HepG2 (cell line): ENCODE results near the gene TARDBP. TPM values are rescaled to one million over a fixed set of nuclear protein-coding genes. Genes with fewer than 3 reads are reported as not detected.
"Not testable (repeated sequence)": the region's sequence is repeated elsewhere in the genome, so short reads cannot be mapped to it uniquely, and the experiment has no call there.

Source experiments
- ATAC-seq: fragments of 200-7000 bp; cut with Tn5 transposase; 3 replicates; pipeline ENCODE4 v1.9.1; 2020; ENCODE audit warnings: mild to moderate bottlenecking, moderate library complexity
- BruUV-seq: library from RNA; stranded (reverse); fragments of 400-500 nt; replicated peaks from 2 replicates; lab custom pipeline; 2021; lab: Mats Ljungman, UMichigan
- CTCF ChIA-PET: fragments of 300-600 bp; formaldehyde crosslinking; extraction: SDS; loops from one replicate; lab custom pipeline; 2021; ENCODE audit warnings: low total read pairs, inconsistent platforms, low intra/inter-chr PET ratio; lab: Yijun Ruan, JAX
- POLR2A ChIA-PET: fragments of 350-600 bp; sonication (Branson Sonifier 250); formaldehyde crosslinking; loops from one replicate; lab custom pipeline; 2020; ENCODE audit warnings: antibody characterized with exemption, inconsistent platforms; lab: Yijun Ruan, JAX
- DNase-seq: peaks from one replicate; pipeline ENCODE4 v3.0.0-alpha.2; 2015; ENCODE audit warnings: low spot score
- FAIRE-seq: peaks from 3 replicates; lab custom pipeline; 2011; peaks lifted over from hg19 to GRCh38; lab: Jason Lieb, UNC
- H2AFZ ChIP-seq: one replicate; pipeline ENCODE4 v1.6.1; 2011; ENCODE audit warnings: low read length, inconsistent platforms
- H3K27ac ChIP-seq: fragments of 300-600 bp; 3 replicates; pipeline ENCODE4 v1.8.0; 2011; ENCODE audit warnings: mixed run types, mild to moderate bottlenecking, mixed read lengths, low read length, inconsistent platforms; ENCODE audit not compliant: insufficient read depth; ENCODE audit errors: extremely low read length
- H3K27me3 ChIP-seq, 2 experiments: fragments of 200-600 bp in 1 of 2; 2 replicates in 1 of 2; 3 replicates in 1 of 2; pipeline versions ENCODE4 v1.6.0 to v1.8.0; 2011; ENCODE audit warnings: low read length in 2 of 2, mild to moderate bottlenecking in 2 of 2, moderate library complexity in 2 of 2, inconsistent platforms in 1 of 2; ENCODE audit not compliant: insufficient read depth in 2 of 2, control insufficient read depth in 1 of 2
- H3K36me3 ChIP-seq, 2 experiments: fragments of 200-600 bp in 1 of 2; replicated peaks in 1 of 2; 2 replicates in 1 of 2; 3 replicates in 1 of 2; pipeline versions ENCODE4 v1.5.1 to v1.8.0; 2011; ENCODE audit warnings: low read length in 2 of 2, inconsistent platforms in 1 of 2; ENCODE audit not compliant: insufficient read depth in 2 of 2, control insufficient read depth in 1 of 2
- H3K4me1 ChIP-seq: 2 replicates; pipeline ENCODE4 v1.5.1; 2012; ENCODE audit warnings: low read length, inconsistent platforms; ENCODE audit not compliant: insufficient read depth
- H3K4me2 ChIP-seq: 2 replicates; pipeline ENCODE4 v1.6.0; 2011; ENCODE audit warnings: low read depth, low read length, inconsistent platforms
- H3K4me3 ChIP-seq, 3 experiments: fragments of 200-600 bp in 1 of 3; sonication (generic), shearing (Covaris generic) in 1 of 3; replicated peaks in 1 of 3; 2 replicates each; pipeline ENCODE4 v1.5.1; 2011 to 2016; ENCODE audit warnings: low read length in 3 of 3, inconsistent platforms in 2 of 3, low read depth in 2 of 3, mild to moderate bottlenecking in 2 of 3, control low read depth in 1 of 3, mixed read lengths in 1 of 3; ENCODE audit not compliant: insufficient read depth in 1 of 3
- H3K79me2 ChIP-seq: one replicate; pipeline ENCODE4 v1.6.1; 2011; ENCODE audit warnings: low read length, inconsistent platforms; ENCODE audit not compliant: insufficient read depth
- H3K9ac ChIP-seq: 2 replicates; pipeline ENCODE4 v1.6.0; 2011; ENCODE audit warnings: mild to moderate bottlenecking, low read depth, low read length, inconsistent platforms; ENCODE audit not compliant: insufficient read depth
- H3K9me3 ChIP-seq: 2 replicates; pipeline ENCODE4 v1.5.1; 2012; ENCODE audit warnings: mild to moderate bottlenecking, low read length
- H4K20me1 ChIP-seq: 2 replicates; pipeline ENCODE4 v1.6.0; 2011; ENCODE audit warnings: inconsistent platforms, mild to moderate bottlenecking, low read length, moderate library complexity; ENCODE audit not compliant: insufficient read depth
- ATRX ChIP-seq: sonication (generic); formaldehyde crosslinking; IDR thresholded peaks from 2 replicates; pipeline ENCODE4 v1.4.0; 2020; ENCODE audit warnings: missing genetic modification reagents, borderline replicate concordance
- ERF ChIP-seq: IDR thresholded peaks from 2 replicates; pipeline ENCODE4 v1.6.1; 2018; ENCODE audit warnings: missing biosample characterization, missing genetic modification reagents
- KLF15 ChIP-seq: sonication (generic); formaldehyde crosslinking; IDR thresholded peaks from 2 replicates; pipeline ENCODE4 v1.8.1; 2023; ENCODE audit warnings: borderline replicate concordance, mild to moderate bottlenecking, inconsistent platforms, missing genetic modification reagents, mixed read lengths
- PTBP1 ChIP-seq: fragments of 200-400 bp; formaldehyde crosslinking; IDR thresholded peaks from 2 replicates; pipeline ENCODE4 v1.6.1; 2018; ENCODE audit warnings: low read length, low read depth; ENCODE audit not compliant: poor library complexity, severe bottlenecking
- ZFP62 ChIP-seq: sonication (generic); formaldehyde crosslinking; IDR thresholded peaks from 2 replicates; pipeline ENCODE4 v1.4.0; 2020; ENCODE audit warnings: missing genetic modification reagents
- ZFX ChIP-seq: sonication (generic); formaldehyde crosslinking; IDR thresholded peaks from 2 replicates; pipeline ENCODE4 v1.4.0; 2020; ENCODE audit warnings: mild to moderate bottlenecking, low read depth, missing genetic modification reagents, moderate library complexity
- ZNF263 ChIP-seq: sonication (generic); formaldehyde crosslinking; IDR thresholded peaks from 2 replicates; pipeline ENCODE4 v1.4.0; 2020; ENCODE audit warnings: missing genetic modification reagents
- ZNF605 ChIP-seq: sonication (generic); formaldehyde crosslinking; IDR thresholded peaks from 2 replicates; pipeline ENCODE4 v1.8.0; 2022; ENCODE audit warnings: mild to moderate bottlenecking, missing genetic modification reagents
- ZNF672 ChIP-seq: sonication (generic); formaldehyde crosslinking; IDR thresholded peaks from 2 replicates; pipeline ENCODE4 v1.8.1; 2022; ENCODE audit warnings: missing genetic modification reagents
- ZNF710 ChIP-seq: sonication (generic); formaldehyde crosslinking; IDR thresholded peaks from 2 replicates; pipeline ENCODE4 v1.5.0; 2020; ENCODE audit warnings: mild to moderate bottlenecking, missing genetic modification reagents, borderline replicate concordance
- WGBS: methylation state at CpG from one replicate; pipeline ENCODE4 v1.1.6; 2017; ENCODE audit warnings: low lambda C conversion rate; 5-methylcytosine and 5-hydroxymethylcytosine counted together
- in situ Hi-C: cut with HindIII; loops from 2 replicates; pipeline ENCODE4 v1.10.0; 2017; ENCODE audit warnings: low pct_unique_long_range_greater_than_20kb; ENCODE audit not compliant: extremely low pct_ligation_motif_present
- intact Hi-C: fragments of 100-400 bp; cut with micrococcal nuclease; formaldehyde crosslinking; loops from one replicate; pipeline ENCODE4 v1.10.0; 2022; ENCODE audit not compliant: unreplicated experiment
- polyA plus RNA-seq, 8 experiments: library from polyadenylated mRNA; depleted of rRNA in 3 of 8; stranded (reverse) in 7 of 8; unstranded in 1 of 8; fragments of >200 nt; fragmentation: Illumina TruSeq in 4 of 8; extraction: Trizol in 4 of 8; gene quantifications; 2 replicates each; pipeline versions ENCODE4 v1.2.1 to v1.2.3, GENCODE V29; 2011 to 2016; ENCODE audit warnings: low read depth in 4 of 8, missing spikeins in 1 of 8, mixed read lengths in 1 of 8; ENCODE audit not compliant: insufficient read depth in 1 of 8
- total RNA-seq, 5 experiments: library from RNA; depleted of rRNA; stranded (reverse); fragments of >200 nt; fragmentation: Illumina TruSeq; extraction: Trizol; gene quantifications; 2 replicates each; pipeline ENCODE4 v1.2.3, GENCODE V29; 2016; ENCODE audit warnings: low read depth in 1 of 5

Gene TARDBP
- total and polyA plus RNA-seq, 2 of the 13 experiments (the other 11 are each of a cell fraction or from before 2014, with no cell fraction given) = 62.4 to 93.0 TPM

- H3K4me3 ChIP-seq = no peak overlapping the region
- TF ChIP-seq PTBP1 (no peak), ZNF672 (CRISPR knock-in tag) (no peak), KLF15 (no peak), ERF (CRISPR knock-in tag) (no peak), ZNF710 (CRISPR knock-in tag) (no peak), ATRX (no peak)
- intact Hi-C loops (no loop called here), in situ Hi-C loops (no loop called here)
- 29% methylated on average over 4 of the region's 4 CpGs for WGBS
- H3K9me3 ChIP-seq = no peaks in the 10 kb centered on the region
- ChIA-PET CTCF (no interaction called here), POLR2A (no interaction called here)
- H3K27ac ChIP-seq = no peak overlapping the region
- H3K36me3 ChIP-seq = no peaks in the 10 kb centered on the region
- peaks cover 5% of the 10 kb centered on the region for H3K4me1 ChIP-seq
- ATAC-seq (no peak), DNase-seq (no peak), FAIRE-seq (no peak)
- no TSS peak for BruUV-seq
- no peak overlapping the region for H3K9ac ChIP-seq
- H3K27me3 ChIP-seq = peaks cover 2 to 15% of the 10 kb centered on the region in 2 experiments
- no peaks in the 10 kb centered on the region for H3K79me2 ChIP-seq
- H2AFZ ChIP-seq = no peak overlapping the region
- no peak overlapping the region for H3K4me2 ChIP-seq
- no peaks in the 10 kb centered on the region for H4K20me1 ChIP-seq
Measured at GRCh38 chr1:10987840-10988417, 24.5 kb upstream of the TARDBP start.

GRCh38 chr1:10989095-10989494 lies 23.4 kb upstream of the TARDBP start:
- Histone ChIP-seq H3K4me1 (no peaks in the 10 kb centered on the region; the same call in 1 of the 2 replicates), H3K9ac (no peak overlapping the region), H3K4me3 (no peak overlapping the region), H2AFZ (no peak overlapping the region), H3K36me3 (no peaks in the 10 kb centered on the region), H4K20me1 (no peaks in the 10 kb centered on the region), H3K9me3 (no peaks in the 10 kb centered on the region), H3K4me2 (no peak overlapping the region), H3K79me2 (no peaks in the 10 kb centered on the region), H3K27ac (no peak overlapping the region), H3K27me3 (peaks cover 2 to 15% of the 10 kb centered on the region in 2 experiments)
- ChIA-PET CTCF (no interaction called here), POLR2A (no interaction called here)
- intact Hi-C loops = no loop called here
- BruUV-seq = no TSS peak
- 64% methylated on average over 5 of the region's 5 CpGs for WGBS
- in situ Hi-C loops = no loop called here
- ATAC-seq (no peak), FAIRE-seq (no peak), DNase-seq (no peak)
- TF ChIP-seq ZNF605 (CRISPR knock-in tag) (no peak), ZNF263 (CRISPR knock-in tag) (no peak), ZFP62 (no peak), ZFX (CRISPR knock-in tag) (no peak)

- H2AFZ ChIP-seq, H3K36me3 ChIP-seq, in situ Hi-C loops, H3K27ac ChIP-seq, H3K79me2 ChIP-seq, H3K4me2 ChIP-seq, DNase-seq, BruUV-seq, FAIRE-seq, H3K9ac ChIP-seq, POLR2A ChIA-PET, CTCF ChIA-PET, H3K4me1 ChIP-seq, H4K20me1 ChIP-seq, ATAC-seq, H3K4me3 ChIP-seq, intact Hi-C loops, H3K9me3 ChIP-seq: not testable (repeated sequence)
- H3K27me3 ChIP-seq = peaks cover 2 to 13% of the 10 kb centered on the region in 2 experiments
- 29% methylated on average over 6 of the region's 6 CpGs for WGBS
Measured at GRCh38 chr1:10989920-10990516, 22.4 kb upstream of the TARDBP start.
